ENCODE data around the gene ZBTB7B.
"Not testable (repeated sequence)": the region's sequence is repeated elsewhere in the genome, so short reads cannot be mapped to it uniquely, and the experiment has no call there.

The ZBTB7B gene

DNA sequence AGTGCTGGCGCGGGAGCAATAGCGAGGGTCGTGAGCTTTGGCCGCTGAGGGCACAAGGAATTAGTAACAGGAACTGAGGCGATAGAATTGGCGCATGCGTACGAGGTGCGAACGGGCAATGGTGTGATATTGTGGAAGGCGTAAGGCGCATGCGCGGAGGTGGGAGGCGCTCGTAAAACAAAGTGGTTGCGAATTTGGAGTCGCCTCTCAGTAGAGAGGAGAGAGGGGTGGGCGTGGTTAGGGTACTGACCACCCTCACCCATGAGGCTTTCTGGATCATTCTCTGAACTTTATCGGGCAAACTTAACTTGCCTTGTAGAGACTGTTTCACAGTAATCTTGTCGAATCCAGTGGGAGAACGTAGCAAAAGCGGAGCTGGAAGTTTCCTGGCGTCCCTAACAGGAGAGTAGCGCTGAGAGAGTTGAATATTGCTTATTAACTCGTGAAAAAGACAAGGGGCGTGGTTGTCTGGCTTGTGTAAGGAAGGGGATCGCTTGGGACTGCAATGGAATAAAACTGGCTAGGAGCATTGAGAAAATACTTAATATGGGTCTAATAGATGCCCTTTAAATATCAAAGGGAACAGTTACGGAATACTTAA is 27.7 kb upstream of the ZBTB7B start:
- Histone ChIP-seq H3K4me3 (ENCODE audit: low read length) (peak overlapping the region; percentile 82), H3K27ac (ENCODE audit: low read length) (peak overlapping the region; percentile 6), H3K36me3 (ENCODE audit: control insufficient read depth, insufficient read depth, low read length) (peaks cover 6% of the 10 kb centered on the region; the same call in 1 of the 2 replicates), H3K4me1 (ENCODE audit: control insufficient read depth, insufficient read depth, low read length) (peaks cover 8% of the 10 kb centered on the region; the same call in 1 of the 2 replicates), H3K9me3 (ENCODE audit: control insufficient read depth, insufficient read depth, low read length) (no peaks in the 10 kb centered on the region), H3K27me3 (ENCODE audit: control insufficient read depth, insufficient read depth, low read length) (no peaks in the 10 kb centered on the region)
- WGBS (ENCODE audit: insufficient coverage, insufficient read length): no CpG with 5 or more reads among the region's 30 CpGs
- DNase-seq (ENCODE audit: low read depth, low spot score): no peak

- Histone ChIP-seq H3K27me3 (ENCODE audit: control insufficient read depth, insufficient read depth, low read length) (no peaks in the 10 kb centered on the region), H3K4me3 (ENCODE audit: low read length) (peak overlapping the region; percentile 82; the same call in 1 of the 2 replicates), H3K4me1 (ENCODE audit: control insufficient read depth, insufficient read depth, low read length) (peaks cover 8% of the 10 kb centered on the region; the same call in 1 of the 2 replicates), H3K36me3 (ENCODE audit: control insufficient read depth, insufficient read depth, low read length) (peaks cover 6% of the 10 kb centered on the region; the same call in 1 of the 2 replicates), H3K9me3 (ENCODE audit: control insufficient read depth, insufficient read depth, low read length) (no peaks in the 10 kb centered on the region), H3K27ac (ENCODE audit: low read length) (peak overlapping the region; percentile 6)
- DNase-seq (ENCODE audit: low read depth, low spot score): no peak
- no CpG with 5 or more reads among the region's 24 CpGs for WGBS (ENCODE audit: insufficient coverage, insufficient read length)
These were observed 27.1 kb upstream of the ZBTB7B start for GRCh38 chr1:154975409-154976059.

GRCh38 chr1:154977762-154978161 is 24.8 kb upstream of the ZBTB7B start:
- DNase-seq (ENCODE audit: low read depth, low spot score); H3K4me3 ChIP-seq (ENCODE audit: low read length); H3K9me3 ChIP-seq (ENCODE audit: control insufficient read depth, insufficient read depth, low read length); H3K27me3 ChIP-seq (ENCODE audit: control insufficient read depth, insufficient read depth, low read length); H3K36me3 ChIP-seq (ENCODE audit: control insufficient read depth, insufficient read depth, low read length); H3K27ac ChIP-seq (ENCODE audit: low read length); H3K4me1 ChIP-seq (ENCODE audit: control insufficient read depth, insufficient read depth, low read length): not testable (repeated sequence)
- WGBS (ENCODE audit: insufficient coverage, insufficient read length): no CpG with 5 or more reads among the region's 3 CpGs

DNA sequence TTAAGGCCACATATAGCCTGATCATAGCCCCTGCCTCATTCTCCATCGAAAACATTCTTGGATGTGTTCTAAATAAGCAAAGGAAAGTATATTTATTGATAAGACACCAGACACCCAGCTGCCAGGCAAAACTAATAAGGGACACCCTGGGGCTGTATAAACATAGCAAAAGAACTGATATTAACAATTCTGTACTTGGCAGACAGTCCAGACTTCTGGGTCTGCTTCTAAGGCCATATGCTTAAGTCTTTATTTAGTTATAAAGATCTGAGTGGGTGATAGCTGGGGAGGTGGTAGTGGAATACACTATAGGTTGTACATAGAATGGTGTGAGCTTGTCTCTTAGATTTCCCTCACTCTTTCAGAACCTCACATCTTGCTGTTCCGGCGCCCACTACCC is 24.2 kb upstream of the ZBTB7B start:
- H3K27me3 ChIP-seq (ENCODE audit: control insufficient read depth, insufficient read depth, low read length): no peaks in the 10 kb centered on the region
- no peaks in the 10 kb centered on the region for H3K9me3 ChIP-seq (ENCODE audit: control insufficient read depth, insufficient read depth, low read length)
- H3K27ac ChIP-seq (ENCODE audit: low read length): no peak overlapping the region
- H3K36me3 ChIP-seq (ENCODE audit: control insufficient read depth, insufficient read depth, low read length): peaks cover 6% of the 10 kb centered on the region; the same call in 1 of the 2 replicates
- no peaks in the 10 kb centered on the region for H3K4me1 ChIP-seq (ENCODE audit: control insufficient read depth, insufficient read depth, low read length)
- WGBS (ENCODE audit: insufficient coverage, insufficient read length): no CpG with 5 or more reads among the region's 3 CpGs
- no peak overlapping the region for H3K4me3 ChIP-seq (ENCODE audit: low read length)
- no peak for DNase-seq (ENCODE audit: low read depth, low spot score)

GRCh38 chr1:154982341-154982740 is 20.3 kb upstream of the ZBTB7B start:
- Histone ChIP-seq H3K36me3 (ENCODE audit: control insufficient read depth, insufficient read depth, low read length) (peaks cover 6% of the 10 kb centered on the region; the same call in 1 of the 2 replicates), H3K27ac (ENCODE audit: low read length) (no peak overlapping the region), H3K9me3 (ENCODE audit: control insufficient read depth, insufficient read depth, low read length) (no peaks in the 10 kb centered on the region), H3K4me1 (ENCODE audit: control insufficient read depth, insufficient read depth, low read length) (no peaks in the 10 kb centered on the region), H3K4me3 (ENCODE audit: low read length) (peak overlapping the region; percentile 23; the same call in 1 of the 2 replicates), H3K27me3 (ENCODE audit: control insufficient read depth, insufficient read depth, low read length) (no peaks in the 10 kb centered on the region)
- no peak for DNase-seq (ENCODE audit: low read depth, low spot score)
- no CpG with 5 or more reads among the region's 6 CpGs for WGBS (ENCODE audit: insufficient coverage, insufficient read length)

DNA sequence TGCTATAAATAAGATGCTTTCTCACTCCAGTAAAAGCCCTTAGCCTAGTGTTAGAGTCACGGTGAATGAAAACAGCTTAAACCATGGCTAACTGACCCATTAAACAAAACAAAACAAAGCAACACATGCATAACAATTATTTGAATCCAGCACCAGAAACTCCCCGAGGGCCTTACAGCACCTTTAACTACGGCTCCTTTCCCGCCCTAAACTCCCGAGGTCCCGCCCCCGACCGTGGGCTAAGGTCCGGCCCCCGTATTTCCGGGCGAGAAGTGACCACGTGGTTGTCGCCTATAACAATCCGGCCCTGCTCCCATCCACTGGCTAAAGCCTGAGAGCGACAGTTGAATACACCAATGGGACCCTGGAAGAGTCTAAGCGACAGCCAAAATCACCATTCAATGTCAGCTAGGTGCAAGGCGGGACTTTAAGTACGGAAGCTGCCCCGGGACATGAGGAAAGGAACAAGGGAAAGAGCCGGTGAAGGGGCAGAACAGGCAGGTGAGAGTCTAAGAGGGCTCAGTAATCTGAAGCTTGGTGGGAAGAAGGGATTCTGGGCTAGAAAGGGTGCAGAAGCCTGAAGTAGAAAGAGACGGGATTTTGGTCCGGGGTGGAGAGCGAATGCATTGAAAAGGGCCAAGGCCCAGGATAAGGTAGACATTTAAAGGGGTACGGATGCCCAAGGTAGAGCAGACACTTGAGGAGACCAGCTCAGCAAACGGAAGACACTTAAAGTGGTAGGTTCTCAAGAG is 19.5 kb upstream of the ZBTB7B start, which contains the start of gene FLAD1:
Gene FLAD1 (plus strand): TSS at position 448 of the 752 bp plus-strand sequence. CDS start 351 bp downstream, outside the sequence.
- H3K4me1 ChIP-seq (ENCODE audit: control insufficient read depth, insufficient read depth, low read length): no peaks in the 10 kb centered on the region
- no peaks in the 10 kb centered on the region for H3K9me3 ChIP-seq (ENCODE audit: control insufficient read depth, insufficient read depth, low read length)
- DNase-seq (ENCODE audit: low read depth, low spot score): peak; percentile 100
- no CpG with 5 or more reads among the region's 26 CpGs for WGBS (ENCODE audit: insufficient coverage, insufficient read length)
- H3K27ac ChIP-seq (ENCODE audit: low read length): no peak within 1 kb of the TSS
- no peaks in the 10 kb centered on the region for H3K27me3 ChIP-seq (ENCODE audit: control insufficient read depth, insufficient read depth, low read length)
- peaks cover 9% of the 10 kb centered on the region for H3K36me3 ChIP-seq (ENCODE audit: control insufficient read depth, insufficient read depth, low read length)
- H3K4me3 ChIP-seq (ENCODE audit: low read length): peak within 1 kb of the TSS; percentile 88

- no CpG with 5 or more reads among the region's 17 CpGs for WGBS (ENCODE audit: insufficient coverage, insufficient read length)
- H3K27ac ChIP-seq (ENCODE audit: low read length): no peak overlapping the region
- H3K36me3 ChIP-seq (ENCODE audit: control insufficient read depth, insufficient read depth, low read length): peaks cover 16% of the 10 kb centered on the region
- no peaks in the 10 kb centered on the region for H3K9me3 ChIP-seq (ENCODE audit: control insufficient read depth, insufficient read depth, low read length)
- H3K4me1 ChIP-seq (ENCODE audit: control insufficient read depth, insufficient read depth, low read length): no peaks in the 10 kb centered on the region
- peak overlapping the region; percentile 88; the same call in 1 of the 2 replicates for H3K4me3 ChIP-seq (ENCODE audit: low read length)
- no peaks in the 10 kb centered on the region for H3K27me3 ChIP-seq (ENCODE audit: control insufficient read depth, insufficient read depth, low read length)
- DNase-seq (ENCODE audit: low read depth, low spot score): no peak
These were observed 18.7 kb upstream of the ZBTB7B start for GRCh38 chr1:154983776-154984466.

GRCh38 chr1:154986736-154987135 is 15.9 kb upstream of the ZBTB7B start:
- not testable (repeated sequence) for H3K27ac ChIP-seq (ENCODE audit: low read length); H3K9me3 ChIP-seq (ENCODE audit: control insufficient read depth, insufficient read depth, low read length); H3K4me1 ChIP-seq (ENCODE audit: control insufficient read depth, insufficient read depth, low read length); H3K27me3 ChIP-seq (ENCODE audit: control insufficient read depth, insufficient read depth, low read length); H3K4me3 ChIP-seq (ENCODE audit: low read length); DNase-seq (ENCODE audit: low read depth, low spot score)
- H3K36me3 ChIP-seq (ENCODE audit: control insufficient read depth, insufficient read depth, low read length): peaks cover 22% of the 10 kb centered on the region
- no CpG with 5 or more reads among the region's 4 CpGs for WGBS (ENCODE audit: insufficient coverage, insufficient read length)

- Histone ChIP-seq H3K4me3 (ENCODE audit: low read length) (no peak overlapping the region), H3K27ac (ENCODE audit: low read length) (no peak overlapping the region), H3K36me3 (ENCODE audit: control insufficient read depth, insufficient read depth, low read length) (peaks cover 22% of the 10 kb centered on the region), H3K27me3 (ENCODE audit: control insufficient read depth, insufficient read depth, low read length) (no peaks in the 10 kb centered on the region), H3K4me1 (ENCODE audit: control insufficient read depth, insufficient read depth, low read length) (no peaks in the 10 kb centered on the region), H3K9me3 (ENCODE audit: control insufficient read depth, insufficient read depth, low read length) (no peaks in the 10 kb centered on the region)
- DNase-seq (ENCODE audit: low read depth, low spot score): no peak
- WGBS (ENCODE audit: insufficient coverage, insufficient read length): no CpG with 5 or more reads among the region's 6 CpGs
These were observed 15.3 kb upstream of the ZBTB7B start for GRCh38 chr1:154987326-154987725.

Measured in iPS DF 6.9 (cell line).